Activated CD8-positive, alpha-beta T cell treated with anti-CD3 and anti-CD28 coated beads for 36 hours (primary cell): ENCODE measurements around the gene TP63. TPM values are rescaled to one million over a fixed set of nuclear protein-coding genes. Genes with fewer than 3 reads are reported as not detected.

Experiments used
- ATAC-seq: fragments of 200-7000 bp; cut with Tn5 transposase; one replicate; pipeline ENCODE4 v1.10.0; 2021; ENCODE audit warnings: mild to moderate bottlenecking, moderate library complexity
- CTCF ChIA-PET: fragments of 350-600 bp; sonication (Branson Sonifier 250); formaldehyde crosslinking; loops from one replicate; lab custom pipeline; 2021; ENCODE audit warnings: antibody characterized with exemption; lab: Charles Lee
- POLR2A ChIA-PET: fragments of 350-600 bp; sonication (Branson Sonifier 250); formaldehyde crosslinking; loops from one replicate; lab custom pipeline; 2021; ENCODE audit warnings: antibody characterized with exemption; lab: Charles Lee
- DNase-seq: peaks from one replicate; pipeline ENCODE4 v3.0.0-alpha.2; 2020
- H3K27ac Mint-ChIP-seq: one replicate; pipeline ENCODE4 v1.8.0; 2021; ENCODE audit warnings: mild to moderate bottlenecking, mixed read lengths
- H3K27me3 Mint-ChIP-seq: one replicate; pipeline ENCODE4 v1.8.0; 2021; ENCODE audit warnings: mixed read lengths
- H3K36me3 Mint-ChIP-seq: one replicate; pipeline ENCODE4 v1.8.0; 2021; ENCODE audit warnings: low read depth, mixed read lengths
- H3K4me1 Mint-ChIP-seq: one replicate; pipeline ENCODE4 v1.8.0; 2021; ENCODE audit warnings: low read depth, mixed read lengths
- H3K4me3 Mint-ChIP-seq: one replicate; pipeline ENCODE4 v1.8.0; 2021; ENCODE audit warnings: mild to moderate bottlenecking, moderate library complexity, mixed read lengths
- H3K9me3 Mint-ChIP-seq: one replicate; pipeline ENCODE4 v1.8.0; 2021; ENCODE audit warnings: mixed read lengths
- CTCF ChIP-seq: fragments of 200-600 bp; IDR thresholded peaks from one replicate; pipeline ENCODE4 v1.8.0; 2022; ENCODE audit warnings: antibody characterized with exemption, mild to moderate bottlenecking
- intact Hi-C: fragments of 100-400 bp; cut with micrococcal nuclease; formaldehyde crosslinking; loops from one replicate; pipeline ENCODE4 v1.10.0; 2022
- total RNA-seq, 2 experiments: library from RNA; stranded (reverse); gene quantifications; one replicate each; pipeline ENCODE4 v1.2.3, GENCODE V29; 2021

The TP63 gene
- total RNA-seq, 2 experiments from 2014 or later: 0.07 to 0.23 TPM

- H3K27ac Mint-ChIP-seq: no peak overlapping the region
- CTCF ChIA-PET: no interaction called here
- POLR2A ChIA-PET: no interaction called here
- H3K4me3 Mint-ChIP-seq: no peak overlapping the region
- no peak for TF ChIP-seq CTCF
- DNase-seq (no peak), ATAC-seq (no peak)
- intact Hi-C loops: no loop called here
- no peaks in the 10 kb centered on the region for H3K36me3 Mint-ChIP-seq
- H3K4me1 Mint-ChIP-seq: peaks cover 4% of the 10 kb centered on the region
- H3K27me3 Mint-ChIP-seq: peaks cover 2% of the 10 kb centered on the region
- H3K9me3 Mint-ChIP-seq: no peaks in the 10 kb centered on the region
Measured at GRCh38 chr3:189780546-189781270, 149.5 kb downstream of the TP63 start.

GRCh38 chr3:189781415-189781814 is 150.2 kb downstream of the TP63 start:
- no peak overlapping the region for H3K27ac Mint-ChIP-seq
- ATAC-seq (no peak), DNase-seq (no peak)
- ChIA-PET CTCF (no interaction called here), POLR2A (no interaction called here)
- peaks cover 2% of the 10 kb centered on the region for H3K27me3 Mint-ChIP-seq
- no peaks in the 10 kb centered on the region for H3K9me3 Mint-ChIP-seq
- no peak overlapping the region for H3K4me3 Mint-ChIP-seq
- no peaks in the 10 kb centered on the region for H3K36me3 Mint-ChIP-seq
- intact Hi-C loops: no loop called here
- no peak for TF ChIP-seq CTCF
- H3K4me1 Mint-ChIP-seq: peaks cover 4% of the 10 kb centered on the region

GRCh38 chr3:189786479-189787064 is 155.4 kb downstream of the TP63 start:
- TF ChIP-seq CTCF: peak; percentile 24
- H3K9me3 Mint-ChIP-seq: no peaks in the 10 kb centered on the region
- no peak overlapping the region for H3K4me3 Mint-ChIP-seq
- no peak overlapping the region for H3K27ac Mint-ChIP-seq
- ChIA-PET POLR2A (no interaction called here), CTCF (interaction anchor here (0.7 to 1.1 kb wide), 3 partner anchors 8 to 14 kb away, joined by 3 read pairs; no protein-coding TSS in a partner anchor)
- intact Hi-C loops: no loop called here
- peaks cover 6% of the 10 kb centered on the region for H3K27me3 Mint-ChIP-seq
- H3K36me3 Mint-ChIP-seq: no peaks in the 10 kb centered on the region
- peaks cover 7% of the 10 kb centered on the region for H3K4me1 Mint-ChIP-seq
- ATAC-seq (no peak), DNase-seq (no peak)

GRCh38 chr3:189787191-189787590 is 156.0 kb downstream of the TP63 start:
- intact Hi-C loops: no loop called here
- no peak for TF ChIP-seq CTCF
- POLR2A ChIA-PET: interaction anchor here (0.8 kb wide), 1 partner anchor 338 kb away, joined by 3 read pairs; no protein-coding TSS in a partner anchor

GRCh38 chr3:189787632-189788031 is 156.4 kb downstream of the TP63 start:
- intact Hi-C loops: no loop called here
- ATAC-seq: no peak
- Mint-ChIP-seq H3K36me3 (no peaks in the 10 kb centered on the region), H3K9me3 (no peaks in the 10 kb centered on the region), H3K27ac (no peak overlapping the region), H3K4me3 (no peak overlapping the region), H3K4me1 (peaks cover 7% of the 10 kb centered on the region), H3K27me3 (peaks cover 6% of the 10 kb centered on the region)
- ChIA-PET CTCF (interaction anchor here (1.1 kb wide), 1 partner anchor 13 kb away, joined by 3 read pairs; no protein-coding TSS in a partner anchor), POLR2A (interaction anchor here (0.8 kb wide), 1 partner anchor 338 kb away, joined by 3 read pairs; no protein-coding TSS in a partner anchor)
- no peak for DNase-seq
- TF ChIP-seq CTCF: no peak

More at GRCh38 chr3:189787191-189787590, 156.0 kb downstream of the TP63 start:
- H3K27ac Mint-ChIP-seq: no peak overlapping the region
- DNase-seq (no peak), ATAC-seq (no peak)
- H3K9me3 Mint-ChIP-seq: no peaks in the 10 kb centered on the region
- peaks cover 6% of the 10 kb centered on the region for H3K27me3 Mint-ChIP-seq
- no peak overlapping the region for H3K4me3 Mint-ChIP-seq
- CTCF ChIA-PET: interaction anchor here (0.7 to 1.1 kb wide), 3 partner anchors 9 to 14 kb away, joined by 3 read pairs; no protein-coding TSS in a partner anchor
- H3K36me3 Mint-ChIP-seq: no peaks in the 10 kb centered on the region
- peaks cover 7% of the 10 kb centered on the region for H3K4me1 Mint-ChIP-seq
